ENCODE results near the gene LRRN4CL. TPM values are rescaled to one million over a fixed set of nuclear protein-coding genes. Genes with fewer than 3 reads are reported as not detected.
A peak's percentile ranks its signal among the peaks of the same experiment; 100 is the strongest.

Gene LRRN4CL
- total RNA-seq, 2 experiments from 2014 or later: 0.16 TPM; not detected in 1

- DNase-seq (no peak), ATAC-seq (no peak)
- Mint-ChIP-seq H3K4me3 (peak overlapping the region; percentile 87), H3K27me3 (no peaks in the 10 kb centered on the region), H3K9me3 (ENCODE audit: low read depth) (no peaks in the 10 kb centered on the region), H3K36me3 (ENCODE audit: low read depth) (peaks cover 66% of the 10 kb centered on the region), H3K4me1 (peaks cover 36% of the 10 kb centered on the region), H3K27ac (peak overlapping the region; percentile 91)
- POLR2A ChIA-PET: interaction anchor here (0.6 to 3.4 kb wide), 6 partner anchors 13 to 130 kb away, joined by 3 to 53 read pairs (median 14); partner anchors contain the start of genes C11orf98, CSKMT, LBHD1 and UQCC3
- CTCF ChIA-PET: interaction anchor here (1.2 kb wide), 1 partner anchor 15 kb away, joined by 3 read pairs; no protein-coding TSS in a partner anchor
- intact Hi-C loops (cut with DNase I, micrococcal nuclease): loop anchor here (2.0 to 5.0 kb wide), 5 partner anchors 53 to 1592 kb away; partner anchors contain the start of genes FEN1 (in 1 of the 2), LBHD1 (in 1 of the 2), PRDX5 (in 1 of the 2) and STIP1 (in 1 of the 2)
These were observed 36.3 kb upstream of the LRRN4CL start for GRCh38 chr11:62725646-62726045.

GRCh38 chr11:62724171-62724570, 34.8 kb upstream of the LRRN4CL start:
- peaks cover 34% of the 10 kb centered on the region for H3K4me1 Mint-ChIP-seq
- H3K27me3 Mint-ChIP-seq: no peaks in the 10 kb centered on the region
- H3K4me3 Mint-ChIP-seq: peak overlapping the region; percentile 87
- ATAC-seq (no peak), DNase-seq (no peak)
- CTCF ChIA-PET: interaction anchor here (1.5 to 1.9 kb wide), 2 partner anchors 11 to 82 kb away, joined by 3 to 5 read pairs; partner anchors contain the start of gene NXF1
- no peaks in the 10 kb centered on the region for H3K9me3 Mint-ChIP-seq (ENCODE audit: low read depth)
- intact Hi-C loops (cut with DNase I, micrococcal nuclease): no loop called here
- H3K36me3 Mint-ChIP-seq (ENCODE audit: low read depth): peaks cover 77% of the 10 kb centered on the region
- POLR2A ChIA-PET: interaction anchor here (1.5 kb wide), 1 partner anchor 132 kb away, joined by 5 read pairs; no protein-coding TSS in a partner anchor
- peak overlapping the region; percentile 84 for H3K27ac Mint-ChIP-seq

- ChIA-PET CTCF (interaction anchor here (0.7 kb wide), 1 partner anchor 184 kb away, joined by 3 read pairs; no protein-coding TSS in a partner anchor), POLR2A (interaction anchor here (0.8 kb wide), 1 partner anchor 134 kb away, joined by 4 read pairs; no protein-coding TSS in a partner anchor)
- Mint-ChIP-seq H3K36me3 (ENCODE audit: low read depth) (peaks cover 87% of the 10 kb centered on the region), H3K4me1 (peaks cover 35% of the 10 kb centered on the region), H3K4me3 (no peak overlapping the region), H3K9me3 (ENCODE audit: low read depth) (no peaks in the 10 kb centered on the region), H3K27me3 (no peaks in the 10 kb centered on the region), H3K27ac (peak overlapping the region; percentile 34)
- DNase-seq: no peak
- intact Hi-C loops (cut with DNase I, micrococcal nuclease): no loop called here
- ATAC-seq: no peak
These were observed 32.7 kb upstream of the LRRN4CL start for GRCh38 chr11:62721994-62722393.

- H3K4me3 Mint-ChIP-seq: no peak overlapping the region
- POLR2A ChIA-PET: interaction anchor here (0.6 kb wide), 1 partner anchor 8 kb away, joined by 4 read pairs; no protein-coding TSS in a partner anchor
- no peak for DNase-seq
- H3K36me3 Mint-ChIP-seq (ENCODE audit: low read depth): peaks cover 86% of the 10 kb centered on the region
- peak; percentile 49 for ATAC-seq
- intact Hi-C loops (cut with DNase I, micrococcal nuclease): no loop called here
- H3K4me1 Mint-ChIP-seq: peaks cover 40% of the 10 kb centered on the region
- no peaks in the 10 kb centered on the region for H3K27me3 Mint-ChIP-seq
- no peaks in the 10 kb centered on the region for H3K9me3 Mint-ChIP-seq (ENCODE audit: low read depth)
- CTCF ChIA-PET: interaction anchor here (0.9 kb wide), 1 partner anchor 9 kb away, joined by 3 read pairs; no protein-coding TSS in a partner anchor
- H3K27ac Mint-ChIP-seq: peak overlapping the region; percentile 56
These were observed 30.1 kb upstream of the LRRN4CL start for GRCh38 chr11:62719302-62719978.

GRCh38 chr11:62716816-62717215, 27.5 kb upstream of the LRRN4CL start:
- Mint-ChIP-seq H3K4me3 (no peak overlapping the region), H3K27ac (no peak overlapping the region), H3K9me3 (ENCODE audit: low read depth) (no peaks in the 10 kb centered on the region), H3K4me1 (peaks cover 44% of the 10 kb centered on the region), H3K36me3 (ENCODE audit: low read depth) (peaks cover 78% of the 10 kb centered on the region), H3K27me3 (no peaks in the 10 kb centered on the region)
- DNase-seq (no peak), ATAC-seq (no peak)
- POLR2A ChIA-PET: no interaction called here
- intact Hi-C loops (cut with DNase I, micrococcal nuclease): no loop called here
- CTCF ChIA-PET: interaction anchor here (0.6 kb wide), 1 partner anchor 15 kb away, joined by 3 read pairs; no protein-coding TSS in a partner anchor

- intact Hi-C loops (cut with DNase I, micrococcal nuclease): no loop called here
- H3K9me3 Mint-ChIP-seq (ENCODE audit: low read depth): no peaks in the 10 kb centered on the region
- no peaks in the 10 kb centered on the region for H3K27me3 Mint-ChIP-seq
- H3K4me3 Mint-ChIP-seq: no peak overlapping the region
- DNase-seq (no peak), ATAC-seq (no peak)
- peaks cover 74% of the 10 kb centered on the region for H3K36me3 Mint-ChIP-seq (ENCODE audit: low read depth)
- CTCF ChIA-PET: interaction anchor here (1.6 kb wide), 1 partner anchor 21 kb away, joined by 3 read pairs; no protein-coding TSS in a partner anchor
- POLR2A ChIA-PET: interaction anchor here (0.7 kb wide), 1 partner anchor 36 kb away, joined by 7 read pairs; no protein-coding TSS in a partner anchor
- peaks cover 44% of the 10 kb centered on the region for H3K4me1 Mint-ChIP-seq
- peak overlapping the region; percentile 47 for H3K27ac Mint-ChIP-seq
These were observed 26.9 kb upstream of the LRRN4CL start for GRCh38 chr11:62716206-62716605.

- no peaks in the 10 kb centered on the region for H3K9me3 Mint-ChIP-seq (ENCODE audit: low read depth)
- ATAC-seq (no peak), DNase-seq (no peak)
- peaks cover 46% of the 10 kb centered on the region for H3K4me1 Mint-ChIP-seq
- ChIA-PET POLR2A (interaction anchor here (0.7 kb wide), 1 partner anchor 35 kb away, joined by 7 read pairs; no protein-coding TSS in a partner anchor), CTCF (interaction anchor here (1.6 kb wide), 1 partner anchor 20 kb away, joined by 3 read pairs; no protein-coding TSS in a partner anchor)
- peak overlapping the region; percentile 47 for H3K27ac Mint-ChIP-seq
- H3K4me3 Mint-ChIP-seq: no peak overlapping the region
- no peaks in the 10 kb centered on the region for H3K27me3 Mint-ChIP-seq
- H3K36me3 Mint-ChIP-seq (ENCODE audit: low read depth): peaks cover 76% of the 10 kb centered on the region
- intact Hi-C loops (cut with DNase I, micrococcal nuclease): no loop called here
These were observed 26.1 kb upstream of the LRRN4CL start for GRCh38 chr11:62715150-62716130.

- Mint-ChIP-seq H3K36me3 (ENCODE audit: low read depth) (peaks cover 76% of the 10 kb centered on the region), H3K9me3 (ENCODE audit: low read depth) (no peaks in the 10 kb centered on the region), H3K4me1 (peaks cover 54% of the 10 kb centered on the region), H3K4me3 (no peak overlapping the region), H3K27ac (peak overlapping the region; percentile 89), H3K27me3 (no peaks in the 10 kb centered on the region)
- ChIA-PET CTCF (interaction anchor here (1.5 to 2.0 kb wide), 2 partner anchors 11 to 19 kb away, joined by 3 to 5 read pairs; no protein-coding TSS in a partner anchor), POLR2A (interaction anchor here (0.7 to 1.5 kb wide), 2 partner anchors 14 to 143 kb away, joined by 3 read pairs; partner anchors contain the start of gene HNRNPUL2)
- no peak for ATAC-seq
- intact Hi-C loops (cut with DNase I, micrococcal nuclease): no loop called here
- DNase-seq: no peak
These were observed 24.0 kb upstream of the LRRN4CL start for GRCh38 chr11:62713343-62713742.

- ChIA-PET POLR2A (interaction anchor here (1.1 to 1.5 kb wide), 2 partner anchors 12 to 15 kb away, joined by 3 read pairs; partner anchors contain the start of gene HNRNPUL2), CTCF (interaction anchor here (0.6 to 2.0 kb wide), 2 partner anchors 11 to 53 kb away, joined by 3 to 5 read pairs; no protein-coding TSS in a partner anchor)
- Mint-ChIP-seq H3K27me3 (no peaks in the 10 kb centered on the region), H3K9me3 (ENCODE audit: low read depth) (no peaks in the 10 kb centered on the region), H3K4me1 (peaks cover 55% of the 10 kb centered on the region), H3K27ac (peak overlapping the region; percentile 89), H3K36me3 (ENCODE audit: low read depth) (peaks cover 72% of the 10 kb centered on the region), H3K4me3 (no peak overlapping the region)
- intact Hi-C loops (cut with DNase I, micrococcal nuclease): no loop called here
- DNase-seq (no peak), ATAC-seq (no peak)
These were observed 23.5 kb upstream of the LRRN4CL start for GRCh38 chr11:62712861-62713260.

GRCh38 chr11:62712276-62712812, 23.0 kb upstream of the LRRN4CL start:
- no peak for DNase-seq
- Mint-ChIP-seq H3K27ac (peak overlapping the region; percentile 89), H3K4me3 (no peak overlapping the region), H3K27me3 (no peaks in the 10 kb centered on the region), H3K4me1 (peaks cover 58% of the 10 kb centered on the region), H3K9me3 (ENCODE audit: low read depth) (no peaks in the 10 kb centered on the region), H3K36me3 (ENCODE audit: low read depth) (peaks cover 66% of the 10 kb centered on the region)
- ATAC-seq: no peak
- intact Hi-C loops (cut with DNase I, micrococcal nuclease): no loop called here
- ChIA-PET CTCF (interaction anchor here (0.6 to 2.0 kb wide), 2 partner anchors 12 to 53 kb away, joined by 3 to 5 read pairs; no protein-coding TSS in a partner anchor), POLR2A (interaction anchor here (0.6 to 1.5 kb wide), 3 partner anchors 13 to 174 kb away, joined by 3 read pairs; partner anchors contain the start of gene HNRNPUL2)
